Tibial nerve (tissue), 4 donors: ENCODE measurements around the gene AGXT. TPM values are rescaled to one million over a fixed set of nuclear protein-coding genes. Genes with fewer than 3 reads are reported as not detected.

Source experiments
- DNase-seq, 2 donors: peaks; one replicate each; pipeline ENCODE4 v3.0.0-alpha.2; 2019; ENCODE audit warnings: low spot score in 2 of 2
- H3K27ac ChIP-seq, 4 donors: fragments of 200-600 bp; sonication (generic) in 3 of 4; one replicate each; pipeline ENCODE4 v1.5.1; 2017 to 2019; ENCODE audit warnings: mild to moderate bottlenecking in 1 of 4
- H3K27me3 ChIP-seq, 2 donors: fragments of 200-600 bp; sonication (generic) in 1 of 2; one replicate each; pipeline versions ENCODE4 v1.5.1 to v1.6.0; 2017 to 2019
- H3K36me3 ChIP-seq, 3 donors: fragments of 200-600 bp; sonication (generic); one replicate each; pipeline ENCODE4 v1.5.1; 2018 to 2019
- H3K4me1 ChIP-seq, 4 donors: fragments of 200-600 bp; sonication (generic) in 3 of 4; one replicate each; pipeline ENCODE4 v1.5.1; 2017 to 2019
- H3K4me3 ChIP-seq, 4 donors: fragments of 200-600 bp; sonication (generic) in 3 of 4; one replicate each; pipeline ENCODE4 v1.5.1; 2017 to 2019; ENCODE audit warnings: mild to moderate bottlenecking in 1 of 4, moderate library complexity in 1 of 4
- H3K9me3 ChIP-seq, 4 donors: fragments of 200-600 bp; sonication (generic) in 3 of 4; one replicate each; pipeline ENCODE4 v1.5.1; 2017 to 2019
- CTCF ChIP-seq, 5 experiments: fragments of 200-600 bp in 3 of 5; fragments of 450-650 bp in 2 of 5; sonication (generic) in 3 of 5; IDR thresholded peaks; one replicate each; pipeline ENCODE4 v1.5.1; 2016 to 2019; ENCODE audit warnings: antibody characterized with exemption in 5 of 5, mild to moderate bottlenecking in 3 of 5, moderate library complexity in 2 of 5
- EP300 ChIP-seq, 2 donors: sonication (generic); formaldehyde crosslinking; IDR thresholded peaks; one replicate each; pipeline ENCODE4 v1.6.1; 2017; ENCODE audit warnings: antibody characterized with exemption in 2 of 2, mild to moderate bottlenecking in 1 of 2
- POLR2A ChIP-seq, 2 donors: fragments of 450-650 bp; IDR thresholded peaks; one replicate each; pipeline ENCODE4 v1.6.1; 2017; ENCODE audit warnings: antibody characterized with exemption in 2 of 2, mild to moderate bottlenecking in 2 of 2, moderate library complexity in 2 of 2
- WGBS, 2 donors: methylation state at CpG; one replicate each; pipeline ENCODE4 v1.1.5; 2018; 5-methylcytosine and 5-hydroxymethylcytosine counted together
- total RNA-seq, 4 donors: library from RNA; depleted of rRNA; stranded (reverse); fragments of >200 nt; gene quantifications; one replicate each; pipeline ENCODE4 v1.1.0, GENCODE V29; 2016

AGXT gene
- total RNA-seq, 4 donors from 2014 or later, result 0.30 TPM; not detected in 3

- Histone ChIP-seq H3K27me3 (no peaks in the 10 kb centered on the region), H3K4me1 (no peaks in the 10 kb centered on the region), H3K9me3 (peaks cover 0 to 12% (median 0%) of the 10 kb centered on the region in 4 donors), H3K4me3 (no peak overlapping the region), H3K36me3 (no peaks in the 10 kb centered on the region), H3K27ac (no peak overlapping the region)
- 85 to 91% methylated on average over 13 of the region's 13 CpGs for WGBS, 2 donors
- no peak for DNase-seq
- TF ChIP-seq POLR2A (IDR thresholded peaks at IDR 0.05) (no peak), EP300 (IDR thresholded peaks at IDR 0.05) (no peak), CTCF (IDR thresholded peaks at IDR 0.05) (no peak)
These were observed 10.3 kb upstream of the AGXT start for GRCh38 chr2:240858321-240858720.

GRCh38 chr2:240858871-240859270, 9.8 kb upstream of the AGXT start:
- 92% methylated on average over 10 of the region's 10 CpGs for WGBS, 2 donors
- TF ChIP-seq EP300 (IDR thresholded peaks at IDR 0.05), result no peak
- TF ChIP-seq CTCF (IDR thresholded peaks at IDR 0.05), result no peak
- TF ChIP-seq POLR2A (IDR thresholded peaks at IDR 0.05), result no peak
- H3K9me3 ChIP-seq, result peaks cover 0 to 12% (median 0%) of the 10 kb centered on the region in 4 donors
- H3K4me3 ChIP-seq, result no peak overlapping the region
- H3K36me3 ChIP-seq, result no peaks in the 10 kb centered on the region
- H3K4me1 ChIP-seq, result no peaks in the 10 kb centered on the region
- DNase-seq, result no peak
- H3K27ac ChIP-seq, result no peak overlapping the region
- H3K27me3 ChIP-seq, result no peaks in the 10 kb centered on the region

- Histone ChIP-seq H3K4me3 (no peak overlapping the region), H3K9me3 (no peaks in the 10 kb centered on the region), H3K4me1 (no peaks in the 10 kb centered on the region), H3K27me3 (no peaks in the 10 kb centered on the region), H3K27ac (no peak overlapping the region), H3K36me3 (no peaks in the 10 kb centered on the region)
- 82 to 86% methylated on average over 2 of the region's 2 CpGs for WGBS, 2 donors
- no peak for TF ChIP-seq EP300 (IDR thresholded peaks at IDR 0.05)
- TF ChIP-seq CTCF (IDR thresholded peaks at IDR 0.05), result no peak
- TF ChIP-seq POLR2A (IDR thresholded peaks at IDR 0.05), result no peak
- no peak for DNase-seq
These were observed 7.1 kb upstream of the AGXT start for GRCh38 chr2:240861547-240861946.

GRCh38 chr2:240864475-240864874, 4.1 kb upstream of the AGXT start:
- H3K27ac ChIP-seq, result no peak overlapping the region
- H3K4me1 ChIP-seq, result no peaks in the 10 kb centered on the region
- WGBS, 2 donors, result 71 to 81% methylated on average over 3 of the region's 3 CpGs
- no peaks in the 10 kb centered on the region for H3K9me3 ChIP-seq
- no peak for DNase-seq
- H3K4me3 ChIP-seq, result no peak overlapping the region
- TF ChIP-seq EP300 (IDR thresholded peaks at IDR 0.05), result no peak
- no peak for TF ChIP-seq CTCF (IDR thresholded peaks at IDR 0.05)
- TF ChIP-seq POLR2A (IDR thresholded peaks at IDR 0.05), result no peak
- no peaks in the 10 kb centered on the region for H3K36me3 ChIP-seq
- H3K27me3 ChIP-seq, result no peaks in the 10 kb centered on the region

- Histone ChIP-seq H3K27me3 (no peaks in the 10 kb centered on the region), H3K36me3 (no peaks in the 10 kb centered on the region), H3K4me1 (no peaks in the 10 kb centered on the region), H3K9me3 (no peaks in the 10 kb centered on the region), H3K27ac (no peak overlapping the region), H3K4me3 (no peak overlapping the region)
- 75 to 77% methylated on average over 5 of the region's 5 CpGs for WGBS, 2 donors
- TF ChIP-seq CTCF (IDR thresholded peaks at IDR 0.05) (no peak), EP300 (IDR thresholded peaks at IDR 0.05) (no peak)
- no peak for DNase-seq
These were observed 3.2 kb upstream of the AGXT start for GRCh38 chr2:240865391-240865790.
